NK-92 (cell line): ENCODE data around the gene ASXL1.
"Not testable (repeated sequence)": the region's sequence is repeated elsewhere in the genome, so short reads cannot be mapped to it uniquely, and the experiment has no call there.

Experiments used
- DNase-seq: peaks from one replicate; lab custom pipeline; 2025; ENCODE audit not compliant: unreplicated experiment; lab: John Stamatoyannopoulos, UW

ASXL1 gene

DNA sequence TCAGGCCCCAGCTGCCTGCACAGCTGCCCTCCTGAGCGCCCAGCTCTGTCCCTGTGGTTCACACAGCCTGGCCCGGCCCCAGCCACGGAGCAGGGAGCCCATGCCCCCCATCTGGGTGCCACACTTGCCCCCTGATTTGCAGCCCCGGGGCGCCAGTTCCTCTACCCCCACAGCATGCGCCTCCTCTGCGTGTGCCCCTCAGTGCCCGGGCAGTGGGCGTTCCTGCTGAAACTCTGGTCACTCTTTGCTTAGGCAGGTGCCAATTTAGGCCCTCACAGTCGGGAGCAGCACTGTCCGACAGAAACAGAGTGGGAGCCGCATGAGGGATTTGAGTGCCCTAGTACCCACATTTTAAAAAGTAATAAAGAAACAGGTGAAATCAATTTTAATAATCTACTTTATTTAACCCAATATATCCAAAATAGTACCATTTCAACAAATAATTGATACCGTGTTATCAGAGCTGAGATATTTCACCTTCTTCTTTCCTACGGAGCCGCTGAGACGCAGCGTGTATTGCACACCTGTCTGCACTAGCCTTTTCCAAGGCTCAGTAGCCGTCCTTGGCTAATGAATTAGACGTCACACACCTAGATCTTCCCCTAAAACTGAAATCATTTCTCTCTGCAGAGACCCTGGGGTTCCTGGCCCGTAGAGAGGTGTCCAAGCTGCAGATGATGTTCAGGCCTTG is 106.4 kb downstream of the ASXL1 start:
- DNase-seq, result no peak

DNA sequence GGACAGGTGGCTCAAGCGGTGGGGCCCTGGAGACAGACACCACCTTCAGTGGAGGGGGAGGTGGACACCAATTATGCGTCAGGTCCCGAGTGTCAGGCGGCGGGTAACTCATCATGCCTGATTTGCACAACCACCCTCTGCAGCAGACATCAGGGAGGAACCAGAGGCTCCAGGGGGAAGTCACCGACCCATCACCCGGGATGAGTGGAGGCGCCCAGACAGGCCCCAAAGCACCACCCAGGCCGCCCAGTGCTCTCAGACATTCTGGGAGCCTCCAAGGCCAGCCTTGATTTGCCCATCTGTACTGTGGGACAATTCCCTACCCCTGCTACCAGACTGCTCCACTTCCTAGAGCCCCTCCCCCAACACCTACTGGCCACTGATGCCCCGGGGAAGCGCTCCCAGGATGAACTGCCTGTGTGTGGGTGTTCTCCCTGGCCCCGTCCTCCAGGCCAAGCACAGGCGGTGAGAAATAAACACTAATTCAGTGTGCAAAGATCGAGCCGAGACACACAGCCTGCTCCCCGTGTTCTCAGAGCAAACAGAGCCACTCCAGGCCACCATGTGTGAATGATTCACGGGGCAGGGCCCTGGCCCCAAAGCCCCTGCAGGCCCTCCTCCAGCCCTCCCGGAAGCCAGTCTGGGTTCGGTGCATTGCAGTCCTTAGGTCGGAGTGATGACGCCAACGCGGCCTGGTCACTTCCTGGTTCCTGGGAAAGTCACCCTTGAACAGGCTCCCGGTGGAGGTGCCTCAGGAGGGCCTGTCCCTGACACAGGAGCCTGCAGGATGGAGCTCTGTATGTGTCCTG is 107.2 kb downstream of the ASXL1 start:
- no peak for DNase-seq

DNA sequence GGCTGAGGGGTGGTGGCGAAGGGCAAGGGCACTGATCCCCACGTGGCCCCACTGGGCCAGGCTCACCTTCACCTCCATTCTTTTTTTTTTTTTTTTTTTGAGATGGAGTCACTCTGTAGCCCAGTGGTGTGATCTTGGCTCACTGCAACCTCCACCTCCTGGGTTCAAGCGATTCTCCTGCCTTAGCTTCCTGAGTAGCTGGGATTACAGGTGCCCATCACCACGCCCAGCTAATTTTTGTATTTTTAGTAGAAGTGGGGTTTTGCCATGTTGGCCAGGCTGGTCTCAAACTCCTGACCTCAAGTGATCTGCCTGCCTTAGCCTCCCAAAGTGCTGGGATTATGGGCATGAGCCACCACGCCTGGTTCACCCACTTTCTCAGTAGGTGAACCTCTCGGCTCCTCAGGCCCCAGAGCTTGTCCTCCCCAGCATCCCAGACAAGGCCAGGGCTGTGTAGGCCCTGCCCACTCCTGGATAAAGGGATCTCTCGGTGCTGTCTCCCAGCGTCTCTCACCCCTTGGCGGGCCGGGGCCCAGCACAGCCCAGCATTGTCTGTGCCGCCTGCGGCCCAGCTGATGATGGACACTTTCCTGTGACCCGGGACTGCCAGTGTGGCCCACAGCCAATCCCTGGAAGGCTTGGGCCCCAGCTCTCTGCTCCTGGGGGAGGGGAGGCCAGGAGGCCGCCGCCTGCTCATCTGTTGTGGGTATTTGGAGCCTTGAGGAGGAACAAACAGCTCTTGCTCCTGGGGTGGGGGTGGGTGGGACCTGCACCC is 108.0 kb downstream of the ASXL1 start:
- DNase-seq, result not testable (repeated sequence)

DNA sequence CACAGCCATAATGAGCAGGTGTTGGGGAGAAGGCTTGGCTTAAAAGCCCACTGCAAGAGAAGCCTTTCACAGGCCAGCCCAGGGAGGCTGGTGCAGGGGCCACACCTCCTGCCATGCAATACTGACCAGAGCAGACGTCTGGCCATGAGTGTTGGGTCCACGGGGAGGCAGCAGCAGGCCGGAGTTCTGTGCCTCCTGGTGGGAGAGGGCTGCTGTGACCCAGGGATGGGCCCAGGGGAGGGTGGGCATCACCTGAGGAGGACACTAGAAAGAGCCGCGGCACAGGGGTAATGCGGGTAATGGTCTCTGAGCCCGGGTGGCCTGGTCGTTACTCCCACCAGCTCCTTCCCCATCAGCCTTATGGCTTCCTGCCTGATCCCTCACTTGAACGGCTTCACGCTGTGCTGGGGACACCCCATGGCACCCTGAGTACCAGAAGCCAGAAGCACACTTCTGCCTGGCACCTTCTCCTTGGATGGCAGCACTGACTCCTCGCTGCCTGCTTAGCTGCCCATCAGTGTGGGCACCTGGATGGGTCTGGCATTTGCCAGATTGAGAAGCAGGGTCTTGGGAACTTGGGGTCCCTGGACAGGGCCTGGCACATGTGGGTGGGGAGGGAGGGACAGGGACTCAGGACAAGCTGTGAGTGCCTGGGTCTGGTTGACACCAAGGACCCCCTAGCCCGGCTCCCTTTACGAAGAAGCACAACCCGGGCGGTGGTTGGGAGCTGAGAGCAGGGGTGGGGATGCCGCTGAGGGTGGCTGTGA is 108.8 kb downstream of the ASXL1 start:
- DNase-seq, result no peak

DNA sequence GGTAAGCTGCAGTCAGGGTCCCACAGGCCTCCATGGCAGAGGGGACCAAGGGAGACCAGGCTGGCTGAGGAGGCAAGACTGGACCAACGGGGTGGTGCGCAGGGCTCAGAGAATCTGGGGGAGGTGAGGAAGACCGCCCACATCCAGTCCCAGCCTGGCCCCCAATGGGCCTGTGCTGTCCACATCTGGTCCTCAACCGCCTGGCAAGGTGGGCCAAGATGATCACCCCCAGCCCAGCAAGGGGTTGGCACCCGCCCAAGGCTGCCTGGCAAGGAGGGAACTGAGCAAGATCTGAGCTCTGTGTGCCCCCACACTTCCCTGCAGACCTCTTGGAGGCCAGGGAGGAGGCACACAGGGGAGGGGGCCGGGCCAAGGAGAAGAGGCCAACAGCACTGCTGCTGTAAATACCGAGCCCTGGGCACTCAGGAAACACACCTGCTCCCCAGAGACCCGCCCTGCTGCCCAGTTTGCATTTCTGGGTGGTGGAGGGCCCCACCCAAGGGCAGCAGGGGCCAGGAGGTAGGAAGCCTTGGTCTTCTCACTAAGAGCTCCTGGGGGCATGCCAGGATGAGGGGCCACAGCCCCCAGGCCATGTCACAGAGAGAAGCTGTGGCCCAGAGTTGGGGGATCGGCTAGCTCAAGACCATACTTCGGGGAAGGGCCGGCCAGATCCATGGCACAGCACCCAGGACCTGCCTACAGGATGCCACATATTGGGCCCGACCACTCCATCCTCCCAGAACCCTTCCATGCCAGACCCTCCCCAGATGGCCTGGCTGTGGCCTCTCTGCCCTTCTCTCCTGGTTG is 109.6 kb downstream of the ASXL1 start:
- DNase-seq, result no peak

GRCh38 chr20:32468313-32468640 is 110.1 kb downstream of the ASXL1 start:
- no peak for DNase-seq

GRCh38 chr20:32468860-32469259 is 110.7 kb downstream of the ASXL1 start:
- no peak for DNase-seq

GRCh38 chr20:32470025-32470861 is 112.1 kb downstream of the ASXL1 start:
- no peak for DNase-seq

DNA sequence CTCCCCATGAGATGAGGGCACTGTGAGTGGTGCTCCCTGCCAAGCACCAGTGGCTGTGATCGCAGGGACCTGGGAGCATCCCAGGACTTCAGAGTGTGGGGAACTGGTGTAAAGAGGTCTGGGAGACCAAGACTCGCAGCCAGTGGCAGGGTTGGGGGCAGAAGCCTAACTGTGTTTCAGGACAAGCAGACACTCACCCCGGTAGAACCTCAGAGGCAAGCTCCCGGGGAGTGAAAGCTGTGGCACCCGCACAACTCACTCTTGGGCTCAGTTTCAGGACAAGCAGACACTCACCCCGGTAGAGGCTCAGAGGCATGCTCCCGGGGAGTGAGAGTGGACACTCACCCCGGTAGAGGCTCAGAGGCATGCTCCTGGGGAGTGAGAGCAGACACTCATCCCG is 112.8 kb downstream of the ASXL1 start:
- no peak for DNase-seq

- DNase-seq, result no peak
Observed at GRCh38 chr20:32472581-32473207, 114.6 kb downstream of the ASXL1 start.

GRCh38 chr20:32473231-32474008 is 115.3 kb downstream of the ASXL1 start:
- DNase-seq, result no peak

DNA sequence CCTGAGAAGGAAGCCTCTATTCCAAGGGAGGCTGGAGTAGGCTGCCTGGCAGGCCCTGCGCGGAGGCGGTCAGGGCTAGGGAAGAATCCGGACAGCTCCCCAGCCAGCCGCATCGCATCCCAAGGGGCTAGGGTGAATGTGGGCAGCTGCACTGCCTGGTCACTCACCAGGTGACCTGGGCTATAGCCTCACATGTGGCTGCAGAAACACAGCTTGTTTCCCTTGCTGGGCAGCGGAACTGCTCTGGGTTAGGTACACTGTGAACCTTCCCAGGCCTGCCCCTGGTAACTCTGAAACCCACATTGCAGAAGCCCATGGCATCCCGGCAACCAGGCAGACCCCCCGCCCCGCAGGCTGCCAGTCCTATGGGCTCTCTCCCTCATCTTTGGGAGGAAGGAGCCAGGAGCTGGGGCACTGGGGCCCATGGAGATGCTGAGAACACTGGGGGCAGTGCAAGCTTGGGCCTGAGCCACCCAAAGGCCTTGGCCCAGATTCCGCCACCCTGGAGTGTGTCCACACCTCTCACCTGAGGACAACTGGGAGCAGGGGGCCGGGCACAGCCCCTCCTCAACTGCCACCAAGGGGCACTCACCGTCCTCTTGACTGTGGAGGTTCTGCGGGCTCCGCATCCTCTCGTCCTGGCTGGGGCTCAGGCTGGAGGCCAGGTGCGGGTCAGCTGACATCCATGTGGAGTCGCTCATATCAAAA is 116.0 kb downstream of the ASXL1 start:
- DNase-seq, result no peak

DNA sequence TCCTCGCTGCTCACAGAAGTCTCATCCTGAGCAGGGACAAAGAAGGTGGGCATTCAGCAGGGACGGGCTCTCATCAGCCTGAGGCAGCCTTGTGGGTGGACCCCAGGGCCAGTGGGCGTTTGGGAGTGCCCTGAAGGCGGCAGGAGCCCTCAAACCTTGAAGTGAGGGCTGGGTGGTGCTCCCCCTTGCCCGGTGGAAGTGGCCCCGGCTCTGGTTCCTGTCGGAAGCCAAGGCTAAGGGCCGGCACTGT is 116.5 kb downstream of the ASXL1 start:
- DNase-seq, result no peak

DNA sequence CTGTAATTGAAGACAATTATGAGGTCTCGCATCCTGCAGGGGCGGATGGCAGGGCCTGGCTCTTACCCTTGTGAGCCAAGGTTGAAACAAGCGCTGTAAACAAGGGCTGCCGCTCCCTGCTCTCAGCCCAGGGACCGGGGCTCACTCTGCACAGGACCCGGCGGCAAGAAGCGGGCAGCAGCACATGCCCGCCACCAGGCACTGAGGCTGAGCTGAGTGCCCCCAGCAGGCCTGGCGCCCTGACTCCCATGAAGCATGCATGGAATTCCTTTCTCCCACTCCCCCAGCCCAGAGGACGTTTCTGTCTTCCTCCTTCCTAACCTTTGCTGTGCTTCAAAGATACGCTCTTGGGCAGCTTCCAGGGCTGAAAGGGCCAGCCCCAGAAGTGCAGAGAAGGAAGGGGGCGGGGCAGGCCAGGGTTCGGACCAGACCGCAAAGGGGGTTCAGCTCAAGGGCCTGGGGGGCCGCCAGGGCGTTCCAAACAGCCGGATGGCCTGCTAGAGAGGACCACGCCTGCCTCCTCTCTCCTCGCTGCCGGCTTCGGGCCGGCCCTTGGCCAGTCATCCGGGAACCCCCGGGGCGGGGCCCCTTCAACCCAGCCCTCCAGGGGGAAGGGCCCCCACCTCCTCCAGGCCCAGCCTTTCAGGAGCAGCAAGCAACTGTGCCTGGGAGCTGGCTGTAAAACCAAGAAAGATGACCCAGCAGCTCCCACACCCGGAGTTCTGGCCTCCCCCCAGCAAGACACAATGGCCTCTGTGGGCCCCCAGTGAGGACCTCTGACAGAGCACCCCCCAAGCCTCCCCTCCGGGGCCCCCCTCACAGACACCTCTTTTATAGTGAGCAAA is 117.1 kb downstream of the ASXL1 start:
- no peak for DNase-seq

- no peak for DNase-seq
Observed at GRCh38 chr20:32476684-32477593, 118.8 kb downstream of the ASXL1 start.
